Endothelial cell of umbilical vein (primary cell): Measurements from ENCODE around the gene SPINK13. TPM values are rescaled to one million over a fixed set of nuclear protein-coding genes. Genes with fewer than 3 reads are reported as not detected.

Experiments used
- BruUV-seq: library from RNA; stranded (reverse); fragments of 400-500 nt; replicated peaks from 2 replicates; lab custom pipeline; 2021; lab: Mats Ljungman, UMichigan
- CTCF ChIA-PET: fragments of 300-600, 350-600 bp; sonication (Branson Sonifier 250); formaldehyde crosslinking; loops from one replicate; lab custom pipeline; 2021; ENCODE audit warnings: antibody characterized with exemption, inconsistent platforms; lab: Charles Lee
- POLR2A ChIA-PET: fragments of 300-600, 350-600 bp; sonication (Branson Sonifier 250); formaldehyde crosslinking; loops from one replicate; lab custom pipeline; 2021; ENCODE audit warnings: antibody characterized with exemption, inconsistent platforms; lab: Charles Lee
- DNase-seq: peaks from one replicate; pipeline ENCODE4 v3.0.0-alpha.2; 2011; ENCODE audit warnings: low read depth, low spot score
- FAIRE-seq: peaks from 2 replicates; lab custom pipeline; 2011; peaks lifted over from hg19 to GRCh38; lab: Jason Lieb, UNC
- H2AFZ ChIP-seq: 2 replicates; pipeline ENCODE4 v1.6.0; 2012; ENCODE audit warnings: low read depth, low read length, control low read depth, inconsistent platforms
- H3K27ac ChIP-seq: 2 replicates; pipeline ENCODE4 v1.5.1; 2011; ENCODE audit warnings: low read depth, mild to moderate bottlenecking, control low read depth, low read length, moderate library complexity; ENCODE audit not compliant: insufficient read depth
- H3K27me3 ChIP-seq, 2 experiments: 2 replicates each; pipeline versions ENCODE4 v1.6.0 to v1.6.1; 2011; ENCODE audit warnings: low read length in 2 of 2, mixed read lengths in 1 of 2; ENCODE audit not compliant: control insufficient read depth in 2 of 2, insufficient read depth in 2 of 2
- H3K36me3 ChIP-seq, 2 experiments: 2 replicates in 1 of 2; 3 replicates in 1 of 2; pipeline ENCODE4 v1.5.1; 2011; ENCODE audit warnings: low read length in 2 of 2, mild to moderate bottlenecking in 1 of 2, moderate library complexity in 1 of 2; ENCODE audit not compliant: control insufficient read depth in 2 of 2, insufficient read depth in 2 of 2; ENCODE audit errors: extremely low read depth in 1 of 2
- H3K4me1 ChIP-seq: 3 replicates; pipeline ENCODE4 v1.5.1; 2011; ENCODE audit warnings: mild to moderate bottlenecking, low read length; ENCODE audit not compliant: control insufficient read depth, insufficient read depth; ENCODE audit errors: extremely low read depth
- H3K4me2 ChIP-seq: 2 replicates; pipeline ENCODE4 v1.6.1; 2011; ENCODE audit warnings: low read length, control low read depth, mixed read lengths; ENCODE audit not compliant: insufficient read depth
- H3K4me3 ChIP-seq, 3 experiments: fragments of 200-600 bp in 1 of 3; sonication (generic), shearing (Covaris generic) in 1 of 3; replicated peaks in 1 of 3; 2 replicates each; pipeline ENCODE4 v1.5.1; 2011 to 2016; ENCODE audit warnings: control low read depth in 3 of 3, low read length in 3 of 3, mild to moderate bottlenecking in 2 of 3, inconsistent platforms in 1 of 3, low read depth in 1 of 3, moderate library complexity in 1 of 3; ENCODE audit not compliant: insufficient read depth in 1 of 3
- H3K79me2 ChIP-seq: 2 replicates; pipeline ENCODE4 v1.6.0; 2012; ENCODE audit warnings: low read length, inconsistent platforms; ENCODE audit not compliant: control insufficient read depth, insufficient read depth
- H3K9ac ChIP-seq: replicated peaks from 2 replicates; pipeline ENCODE3; 2011; ENCODE audit warnings: low read length, control low read depth; ENCODE audit not compliant: insufficient read depth; ENCODE audit errors: extremely low read depth
- H3K9me1 ChIP-seq: replicated peaks from 3 replicates; pipeline ENCODE4 v1.6.0; 2011; ENCODE audit warnings: mild to moderate bottlenecking, low read length; ENCODE audit not compliant: control insufficient read depth, insufficient read depth; ENCODE audit errors: extremely low read depth
- H3K9me3 ChIP-seq: replicated peaks from 2 replicates; pipeline ENCODE4 v1.5.1; 2012; ENCODE audit warnings: low read length, inconsistent platforms; ENCODE audit not compliant: control insufficient read depth, insufficient read depth
- H4K20me1 ChIP-seq: replicated peaks from 2 replicates; pipeline ENCODE3; 2011; ENCODE audit warnings: mild to moderate bottlenecking, low read length; ENCODE audit not compliant: control insufficient read depth, insufficient read depth; ENCODE audit errors: extremely low read depth
- CTCF ChIP-seq, 2 donors: IDR thresholded peaks; 1 replicate in 1 of 2; 2 replicates in 1 of 2; pipeline ENCODE4 v1.5.1; 2011; ENCODE audit warnings: low read length in 2 of 2, mild to moderate bottlenecking in 2 of 2, moderate library complexity in 2 of 2, control low read depth in 1 of 2, inconsistent platforms in 1 of 2, low read depth in 1 of 2; ENCODE audit not compliant: insufficient read depth in 1 of 2; ENCODE audit errors: extremely low read depth in 1 of 2
- EZH2 ChIP-seq: IDR thresholded peaks from 2 replicates; pipeline ENCODE4 v1.6.1; 2012; ENCODE audit warnings: borderline replicate concordance, low read depth, mild to moderate bottlenecking, moderate library complexity, low read length, inconsistent platforms; ENCODE audit not compliant: severe bottlenecking
- FOS ChIP-seq: IDR thresholded peaks from 2 replicates; pipeline ENCODE4 v1.6.1; 2011; ENCODE audit warnings: mild to moderate bottlenecking, low read length, moderate library complexity, borderline replicate concordance; ENCODE audit not compliant: insufficient read depth
- GATA2 ChIP-seq: IDR thresholded peaks from 2 replicates; pipeline ENCODE4 v1.7.0; 2011; ENCODE audit warnings: low read depth, mild to moderate bottlenecking, moderate library complexity, mixed read lengths, low read length; ENCODE audit not compliant: insufficient read length, insufficient read depth
- JUN ChIP-seq: IDR thresholded peaks from 2 replicates; pipeline ENCODE4 v1.6.1; 2011; ENCODE audit warnings: borderline replicate concordance, low read depth; ENCODE audit not compliant: insufficient read length, insufficient read depth
- MAX ChIP-seq: IDR thresholded peaks from 2 replicates; pipeline ENCODE4 v1.6.1; 2011; ENCODE audit not compliant: insufficient read depth, insufficient read length
- MYC ChIP-seq: IDR thresholded peaks from one replicate; pipeline ENCODE4 v1.6.1; 2011; ENCODE audit warnings: mild to moderate bottlenecking, low read depth, low read length
- POLR2A ChIP-seq: IDR thresholded peaks from 2 replicates; pipeline ENCODE4 v1.6.1; 2012; ENCODE audit warnings: low read depth, mild to moderate bottlenecking, control low read depth, low read length
- POLR2AphosphoS5 ChIP-seq: IDR thresholded peaks from 2 replicates; pipeline ENCODE4 v1.6.1; 2012; ENCODE audit warnings: low read depth, mild to moderate bottlenecking, control low read depth, low read length, moderate library complexity; ENCODE audit not compliant: insufficient read depth
- dilution Hi-C: fragments of 300-500 bp; cut with MboI; formaldehyde crosslinking; loops from one replicate; pipeline ENCODE4 v1.15.0; 2019; ENCODE audit warnings: low sequenced_read_pairs; ENCODE audit not compliant: extremely low pct_ligation_motif_present
- intact Hi-C: fragments of 100-400 bp; cut with micrococcal nuclease; formaldehyde crosslinking; loops from one replicate; pipeline ENCODE4 v1.10.0; 2022
- polyA plus RNA-seq, 4 experiments: library from polyadenylated mRNA; depleted of rRNA in 3 of 4; stranded (reverse) in 3 of 4; unstranded in 1 of 4; fragments of >200 nt; gene quantifications; 2 replicates each; pipeline versions ENCODE4 v1.2.1 to v1.2.3, GENCODE V29; 2011 to 2012; ENCODE audit warnings: missing spikeins in 1 of 4
- small RNA-seq: library from RNA; depleted of rRNA; stranded (forward); fragments of <200 nt; gene quantifications from one replicate; pipeline ENCODE3, GENCODE V24; 2012; ENCODE audit warnings: low replicate concordance, low read depth; ENCODE audit not compliant: insufficient read depth, insufficient read length
- total RNA-seq: library from RNA; stranded (reverse); gene quantifications from 2 replicates; pipeline ENCODE4 v1.2.3, GENCODE V29; 2021

The SPINK13 gene
- total and polyA plus RNA-seq, 2 donors (not counting 3 experiments of a cell fraction or from before 2014, with no cell fraction given) = not detected

DNA sequence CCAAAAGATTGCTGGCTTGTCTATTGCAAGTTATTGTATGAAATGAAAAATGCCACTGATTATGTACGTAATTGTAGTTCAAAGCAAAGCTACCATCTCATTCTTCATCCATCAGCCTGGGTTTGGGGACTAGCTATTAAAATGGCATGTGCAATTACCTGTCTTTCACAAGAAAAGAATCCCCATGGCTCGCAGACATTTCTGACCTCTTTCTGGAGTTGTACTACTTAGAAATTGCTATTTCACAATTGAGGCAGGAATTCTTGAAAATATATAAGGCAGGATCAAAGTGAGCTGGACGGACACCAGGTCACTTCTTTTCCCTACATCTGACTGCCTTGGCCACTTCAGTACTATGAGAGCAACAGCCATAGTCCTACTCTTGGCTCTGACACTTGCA lies 66.7 kb downstream of the SPINK13 start, which contains the start of gene SPINK9:
Gene SPINK9, plus strand, starts transcription at position 301 of the 400 bp plus-strand sequence. Its CDS starts 55 bp downstream, at position 356.
- FAIRE-seq (no peak), DNase-seq (no peak)
- Histone ChIP-seq H3K27me3 (no peaks in the 10 kb centered on the region), H3K9ac (no peak within 1 kb of the TSS), H3K27ac (no peak within 1 kb of the TSS), H3K79me2 (no peaks in the 10 kb centered on the region), H3K9me3 (no peaks in the 10 kb centered on the region), H3K4me3 (no peak within 1 kb of the TSS), H2AFZ (no peak within 1 kb of the TSS), H3K4me2 (no peak within 1 kb of the TSS), H3K9me1 (no peaks in the 10 kb centered on the region), H3K36me3 (no peaks in the 10 kb centered on the region), H3K4me1 (no peaks in the 10 kb centered on the region), H4K20me1 (no peaks in the 10 kb centered on the region)
- ChIA-PET POLR2A (no interaction called here), CTCF (interaction anchor here (1.3 kb wide), 1 partner anchor 45 kb away, joined by 4 read pairs; no protein-coding TSS in a partner anchor)
- dilution Hi-C loops (no loop called here), intact Hi-C loops (no loop called here)
- no peak for TF ChIP-seq POLR2A
- no peak for TF ChIP-seq POLR2AphosphoS5
- TF ChIP-seq GATA2 = no peak
- TF ChIP-seq MAX = no peak
- TF ChIP-seq JUN = no peak
- TF ChIP-seq MYC = no peak
- no peak for TF ChIP-seq CTCF (IDR thresholded peaks at IDR 0.05; ENCODE audit: extremely low read depth in 1 of 2, insufficient read depth in 1 of 2, low read depth in 1 of 2, low read length in 2 of 2)
- no peak for TF ChIP-seq FOS
- no peak for TF ChIP-seq EZH2
- no TSS peak for BruUV-seq

Small RNAs within 50 kb of the gene (small RNA-seq; reads per million reads assigned to genes)
- not detected for gene HMGN1P16

Other genes starting within 250 kb of the SPINK13 start
- 0.55 and 0.91 TPM in 2 replicates for gene SPINK5, start 204.8 kb upstream of the SPINK13 start, total RNA-seq
- gene SPINK5, start 204.8 kb upstream of the SPINK13 start, polyA plus RNA-seq = 0.06 and 0.12 TPM in 2 replicates
- gene SPINK14, start 100.2 kb upstream of the SPINK13 start, total RNA-seq = not detected in 2 replicates
- not detected in 2 replicates for gene SPINK14, start 100.2 kb upstream of the SPINK13 start, polyA plus RNA-seq
- not detected in 2 replicates for gene SPINK6, start 65.8 kb upstream of the SPINK13 start, total RNA-seq
- gene SPINK6, start 65.8 kb upstream of the SPINK13 start, polyA plus RNA-seq = not detected in 2 replicates
- not detected in 2 replicates for gene MARCOL, start 30.3 kb upstream of the SPINK13 start, total RNA-seq
- not detected in 2 replicates for gene MARCOL, start 30.3 kb upstream of the SPINK13 start, polyA plus RNA-seq
- not detected in 2 replicates for gene SPINK7, start 43.6 kb downstream of the SPINK13 start, total RNA-seq
- not detected in 2 replicates for gene SPINK7, start 43.6 kb downstream of the SPINK13 start, polyA plus RNA-seq
- gene SPINK9, start 66.8 kb downstream of the SPINK13 start, total RNA-seq = not detected in 2 replicates
- not detected in 2 replicates for gene SPINK9, start 66.8 kb downstream of the SPINK13 start, polyA plus RNA-seq
- 52.9 and 65.6 TPM in 2 replicates for gene FBXO38, start 115.2 kb downstream of the SPINK13 start, total RNA-seq
- 15.0 and 18.6 TPM in 2 replicates for gene FBXO38, start 115.2 kb downstream of the SPINK13 start, polyA plus RNA-seq